Stimulated activated memory B cell treated with anti-CD40 and anti-IgM and Interleukin-4, amounts not matched to agents 10 μg/mL and 1 μg/mL and 100 μg/mL, for 72 hours (primary cell): ENCODE data around the gene ATG10.
"Not testable (repeated sequence)": the region's sequence is repeated elsewhere in the genome, so short reads cannot be mapped to it uniquely, and the experiment has no call there.

Experiments
- ATAC-seq: fragments of 150-1000 bp; cut with Tn5 transposase; 2 replicates; pipeline ENCODE4 v1.10.0; 2021
- H3K27ac Mint-ChIP-seq: one replicate; pipeline ENCODE4 v1.8.0; 2022; ENCODE audit warnings: mild to moderate bottlenecking, mixed read lengths
- H3K27me3 Mint-ChIP-seq: one replicate; pipeline ENCODE4 v1.8.0; 2022; ENCODE audit warnings: mixed read lengths
- H3K36me3 Mint-ChIP-seq: one replicate; pipeline ENCODE4 v1.8.0; 2022; ENCODE audit warnings: mixed read lengths
- H3K4me1 Mint-ChIP-seq: one replicate; pipeline ENCODE4 v1.8.0; 2022; ENCODE audit warnings: mixed read lengths
- H3K4me3 Mint-ChIP-seq: one replicate; pipeline ENCODE4 v1.8.0; 2022; ENCODE audit warnings: mild to moderate bottlenecking, moderate library complexity, mixed read lengths
- H3K9me3 Mint-ChIP-seq: one replicate; pipeline ENCODE4 v1.8.0; 2022; ENCODE audit warnings: mixed read lengths

ATG10 gene

DNA sequence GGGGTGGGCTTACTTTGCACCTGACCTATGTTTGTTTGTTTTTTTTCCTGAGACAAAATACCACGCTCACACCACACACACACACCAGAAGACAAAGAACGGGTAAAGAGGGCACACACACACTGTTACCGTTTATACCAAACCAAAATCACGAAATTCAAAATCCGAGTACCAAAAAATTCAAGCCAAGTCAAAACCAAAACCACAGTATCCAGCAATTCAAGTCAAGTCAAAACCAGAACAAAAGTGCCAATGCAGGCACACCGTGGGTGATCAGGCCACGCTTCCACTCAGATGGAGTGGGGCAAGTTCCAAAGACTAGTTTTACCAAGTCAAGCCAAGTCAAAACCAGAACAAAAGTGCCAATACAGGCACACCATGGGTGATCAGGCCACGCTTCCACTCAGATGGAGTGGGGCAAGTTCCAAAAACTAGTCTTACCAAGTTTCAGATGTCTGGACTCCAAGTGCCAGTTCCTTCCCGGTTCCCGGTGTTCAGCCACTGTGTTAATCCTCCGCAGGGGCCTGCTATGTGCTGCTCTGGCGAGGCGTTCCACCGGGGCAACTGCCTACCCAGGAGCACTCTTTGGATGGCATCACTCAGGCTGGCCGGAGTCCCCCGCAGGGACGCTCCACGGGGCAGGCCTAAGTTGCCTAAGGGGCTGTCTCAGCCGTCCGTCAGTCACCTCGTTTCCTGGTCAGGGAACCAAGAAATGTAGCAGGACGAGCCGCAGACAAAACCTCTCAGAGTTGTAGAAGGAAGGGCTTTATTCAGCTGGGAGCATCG, 300.9 kb downstream of the ATG10 start:
- not testable (repeated sequence) for H3K9me3 Mint-ChIP-seq, ATAC-seq, H3K27me3 Mint-ChIP-seq, H3K4me3 Mint-ChIP-seq
- Mint-ChIP-seq H3K27ac (peak overlapping the region; percentile 72), H3K4me1 (peaks cover 47% of the 10 kb centered on the region), H3K36me3 (peaks cover 84% of the 10 kb centered on the region)

DNA sequence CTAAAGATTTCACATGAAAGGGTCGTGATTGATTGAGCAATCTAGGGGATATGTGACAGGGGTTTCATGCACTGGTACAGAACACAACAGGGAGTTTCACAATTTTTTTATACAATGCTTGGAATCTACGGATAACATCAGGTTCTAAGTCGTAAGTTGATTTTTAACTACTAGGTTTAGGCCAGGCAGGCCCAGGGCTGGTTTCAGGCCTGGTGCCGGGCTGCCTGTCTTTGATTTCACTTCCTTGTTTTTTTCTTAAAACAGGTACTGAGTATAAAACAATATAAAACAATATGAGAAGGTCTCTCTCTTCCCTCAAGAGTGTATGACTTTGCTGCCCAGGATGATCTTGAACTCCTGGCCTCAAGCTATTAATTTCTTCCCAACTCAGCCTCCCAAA, 301.6 kb downstream of the ATG10 start:
- H3K4me1 Mint-ChIP-seq: peaks cover 50% of the 10 kb centered on the region
- not testable (repeated sequence) for H3K27me3 Mint-ChIP-seq, H3K4me3 Mint-ChIP-seq, ATAC-seq, H3K9me3 Mint-ChIP-seq
- H3K36me3 Mint-ChIP-seq: peaks cover 87% of the 10 kb centered on the region
- peak overlapping the region; percentile 72 for H3K27ac Mint-ChIP-seq

DNA sequence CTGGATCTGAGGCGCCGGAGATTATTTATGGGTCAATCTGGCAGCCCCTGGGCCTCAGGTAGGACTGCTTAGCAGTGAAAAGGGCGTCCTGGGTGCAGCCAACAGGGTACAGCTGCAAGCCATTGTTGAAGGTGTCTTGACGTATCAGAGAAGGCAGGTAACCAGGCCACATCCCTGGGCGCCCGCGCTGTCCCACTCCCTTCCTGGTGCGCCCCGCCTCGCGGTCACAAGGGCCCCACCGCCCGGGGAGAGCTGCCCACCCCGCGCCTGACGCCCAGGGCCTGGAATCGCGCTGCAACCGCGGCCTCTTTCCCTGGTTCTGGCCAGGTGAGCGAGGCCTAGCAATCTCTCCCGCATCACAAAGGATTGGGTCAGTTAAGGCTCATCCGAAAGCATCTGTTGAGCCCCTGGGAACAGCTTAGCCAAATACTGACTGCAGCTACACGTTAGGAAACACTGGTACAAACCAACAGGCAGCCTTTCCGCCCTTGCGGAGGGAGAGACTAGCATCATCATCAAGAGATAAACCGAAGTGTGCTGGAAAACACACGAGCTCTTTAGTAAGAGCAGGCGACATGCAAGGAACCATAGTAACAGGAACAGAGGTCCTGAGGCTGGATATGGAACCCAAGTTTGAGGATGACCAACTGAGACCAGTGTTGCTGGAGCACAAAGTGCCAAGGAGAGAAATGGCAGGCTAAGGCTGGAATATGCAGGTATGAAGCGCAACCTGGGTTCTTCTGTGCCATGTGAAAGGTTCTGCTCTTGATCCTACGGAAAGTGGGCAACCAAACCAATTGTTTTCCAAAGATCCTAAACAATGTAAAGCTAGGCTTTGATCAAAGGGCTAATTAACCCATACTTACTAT, 302.8 kb downstream of the ATG10 start:
- Mint-ChIP-seq H3K36me3 (peaks cover 75% of the 10 kb centered on the region), H3K4me1 (peaks cover 59% of the 10 kb centered on the region), H3K4me3 (no peak overlapping the region), H3K9me3 (no peaks in the 10 kb centered on the region), H3K27ac (peak overlapping the region; percentile 72), H3K27me3 (no peaks in the 10 kb centered on the region)
- ATAC-seq: peak; percentile 24

DNA sequence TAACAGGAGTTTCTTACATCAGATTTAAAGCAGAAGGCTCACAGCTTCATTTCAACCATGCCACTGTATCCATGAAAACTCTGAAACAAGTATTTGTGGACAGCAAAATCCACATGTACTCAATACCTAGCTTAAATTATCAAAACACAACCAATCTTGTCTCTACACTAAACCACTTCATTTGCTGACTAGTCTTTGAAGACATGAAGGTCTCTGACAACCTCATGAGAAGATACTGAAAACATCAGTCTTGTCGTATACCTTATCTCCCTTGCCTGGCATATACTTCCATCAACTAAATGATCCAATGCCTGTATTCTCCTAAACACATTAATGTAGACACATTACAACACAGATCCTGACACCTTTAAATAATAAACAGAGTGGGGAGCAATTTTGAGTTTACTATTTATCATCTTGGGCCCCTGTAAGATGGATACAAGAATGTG, 303.4 kb downstream of the ATG10 start:
- H3K9me3 Mint-ChIP-seq: no peaks in the 10 kb centered on the region
- no peak overlapping the region for H3K4me3 Mint-ChIP-seq
- peak overlapping the region; percentile 8 for H3K27ac Mint-ChIP-seq
- H3K36me3 Mint-ChIP-seq: peaks cover 69% of the 10 kb centered on the region
- no peak for ATAC-seq
- H3K27me3 Mint-ChIP-seq: no peaks in the 10 kb centered on the region
- peaks cover 66% of the 10 kb centered on the region for H3K4me1 Mint-ChIP-seq

DNA sequence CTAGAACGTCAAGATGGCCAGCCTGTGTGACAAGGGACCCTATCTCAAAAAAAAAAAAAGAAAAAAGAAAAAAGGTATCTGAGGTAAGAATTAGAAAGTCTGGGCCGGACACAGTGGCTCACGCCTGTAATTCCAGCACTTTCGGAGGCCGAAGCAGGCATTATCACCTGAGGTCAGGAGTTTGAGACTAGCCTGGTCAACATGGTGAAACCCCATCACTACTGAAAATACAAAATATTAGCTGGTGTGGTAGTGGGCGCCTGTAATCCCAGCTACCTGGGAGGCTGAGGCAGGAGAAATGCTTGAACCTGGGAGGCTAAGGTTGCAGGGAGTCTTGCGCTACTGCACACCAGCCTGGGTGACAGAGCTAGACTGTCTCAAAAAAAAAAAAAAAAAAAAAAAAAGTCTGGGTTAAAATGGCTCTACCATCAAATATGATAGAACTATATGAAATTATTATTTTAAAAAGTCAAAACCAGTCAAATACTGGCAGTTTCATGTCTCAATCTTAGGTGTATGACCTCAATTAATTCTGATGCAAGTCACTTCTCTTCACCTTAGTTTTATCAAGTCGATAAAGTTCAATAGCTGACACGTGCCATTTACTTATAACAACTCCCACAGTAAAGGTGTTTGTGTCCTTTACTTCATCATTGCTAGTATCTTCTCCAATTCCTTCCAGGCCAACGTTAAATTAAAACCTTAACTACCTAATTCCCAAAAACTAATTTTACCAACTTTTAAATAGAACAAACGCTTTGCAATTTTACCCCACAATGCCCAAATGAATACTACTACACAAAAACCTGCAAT, 305.2 kb downstream of the ATG10 start:
- H3K9me3 Mint-ChIP-seq: no peaks in the 10 kb centered on the region
- peaks cover 65% of the 10 kb centered on the region for H3K36me3 Mint-ChIP-seq
- no peaks in the 10 kb centered on the region for H3K27me3 Mint-ChIP-seq
- peaks cover 73% of the 10 kb centered on the region for H3K4me1 Mint-ChIP-seq
- H3K4me3 Mint-ChIP-seq: peak overlapping the region; percentile 99
- no peak for ATAC-seq
- peak overlapping the region; percentile 100 for H3K27ac Mint-ChIP-seq

DNA sequence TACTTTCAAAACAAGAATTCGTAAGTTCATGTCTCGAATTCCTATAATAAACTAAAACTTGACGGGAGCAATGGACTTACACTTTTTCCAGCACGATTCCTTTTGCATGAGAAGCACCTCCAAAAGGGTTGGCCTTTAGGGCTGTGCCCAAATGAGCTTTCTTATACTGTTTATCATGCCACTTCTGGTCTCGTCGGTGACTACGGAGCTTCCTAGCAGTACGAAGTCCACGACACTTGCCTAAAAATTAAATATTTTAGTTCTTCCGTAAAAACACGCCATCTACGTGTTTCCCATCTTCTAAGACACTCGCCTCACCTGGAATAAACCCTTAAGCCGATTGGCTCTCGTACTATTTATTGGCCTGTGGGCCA, 305.8 kb downstream of the ATG10 start:
- Mint-ChIP-seq H3K9me3 (no peaks in the 10 kb centered on the region), H3K4me1 (peaks cover 67% of the 10 kb centered on the region), H3K27ac (peak overlapping the region; percentile 100), H3K27me3 (no peaks in the 10 kb centered on the region), H3K4me3 (peak overlapping the region; percentile 99), H3K36me3 (peaks cover 59% of the 10 kb centered on the region)
- ATAC-seq: no peak

DNA sequence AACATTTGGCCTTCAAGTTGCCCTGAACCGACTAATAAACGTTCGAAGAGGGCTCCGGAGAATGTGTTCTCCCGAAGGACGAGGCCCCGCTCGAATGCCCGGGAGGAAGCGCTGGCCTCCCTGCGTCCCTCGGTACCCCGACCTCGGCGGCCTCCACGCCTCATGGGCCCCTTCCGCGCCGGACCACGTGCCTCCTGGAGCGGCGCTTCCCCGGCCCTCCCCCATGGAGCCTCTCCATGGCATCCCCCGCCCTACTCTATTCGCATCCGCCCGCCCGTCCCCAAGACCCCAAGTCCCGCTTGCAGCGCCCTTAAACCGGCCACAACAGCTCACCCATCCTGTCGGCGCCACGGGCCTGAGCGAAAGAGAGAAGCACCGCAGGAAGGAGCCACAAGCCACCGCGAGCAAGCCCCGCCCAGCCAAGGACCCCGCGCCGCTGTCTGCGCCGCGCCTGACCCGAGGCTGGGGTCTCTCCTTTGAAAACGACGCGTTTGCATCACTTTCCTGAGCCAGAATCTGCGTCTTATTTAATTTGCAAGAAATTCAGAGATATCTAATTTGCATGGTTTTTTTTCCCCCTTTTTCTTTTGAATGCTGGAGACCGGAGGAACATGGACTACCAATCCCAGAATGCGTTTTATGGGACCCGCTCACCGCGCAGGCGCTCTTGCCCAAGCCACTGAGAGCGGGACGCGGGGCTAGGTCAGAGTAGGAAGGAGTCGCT, 306.3 kb downstream of the ATG10 start, which contains the start of gene RPS23:
Gene RPS23 (minus strand): TSS at position 368 of the 724 bp plus-strand sequence. CDS start 31 bp downstream, at position 337.
- peaks cover 62% of the 10 kb centered on the region for H3K4me1 Mint-ChIP-seq
- peaks cover 53% of the 10 kb centered on the region for H3K36me3 Mint-ChIP-seq
- no peaks in the 10 kb centered on the region for H3K27me3 Mint-ChIP-seq
- no peaks in the 10 kb centered on the region for H3K9me3 Mint-ChIP-seq
- peak; percentile 96 for ATAC-seq
- peak within 1 kb of the TSS; percentile 100 for H3K27ac Mint-ChIP-seq
- H3K4me3 Mint-ChIP-seq: peak within 1 kb of the TSS; percentile 99

DNA sequence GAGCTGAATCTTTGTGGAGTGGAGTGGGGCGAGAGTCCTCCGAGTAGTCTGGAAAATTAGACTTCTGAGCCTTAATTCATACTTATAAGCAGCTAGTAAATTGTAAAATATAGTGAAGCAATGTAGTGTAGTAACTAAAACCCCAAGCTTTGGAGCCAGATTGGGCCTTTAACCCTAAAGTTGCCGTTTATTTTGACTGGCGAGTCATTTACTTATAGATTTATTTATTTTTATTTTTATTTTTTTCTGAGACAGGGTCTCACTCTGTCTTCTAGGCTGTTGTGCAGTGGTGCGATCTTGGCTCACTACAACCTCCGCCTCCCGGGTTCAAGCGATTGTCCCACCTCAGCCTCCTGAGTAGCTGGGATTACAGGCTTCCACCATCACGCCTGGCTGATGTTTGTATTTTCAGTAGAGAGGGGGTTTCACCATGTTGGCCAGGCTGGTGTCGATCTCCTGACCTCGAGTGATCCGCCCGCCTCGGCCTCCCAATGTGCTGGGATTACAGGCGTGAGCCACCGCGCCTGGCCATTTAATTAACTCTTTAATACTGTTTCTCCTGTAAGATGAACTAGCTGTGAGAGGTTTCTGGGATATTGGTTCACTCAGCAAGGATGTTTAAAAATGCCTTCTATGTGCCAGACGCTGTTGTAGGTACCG, 307.0 kb downstream of the ATG10 start:
- no peak for ATAC-seq
- Mint-ChIP-seq H3K27ac (peak overlapping the region; percentile 100), H3K9me3 (no peaks in the 10 kb centered on the region), H3K4me3 (peak overlapping the region; percentile 99), H3K27me3 (no peaks in the 10 kb centered on the region), H3K36me3 (peaks cover 46% of the 10 kb centered on the region), H3K4me1 (peaks cover 55% of the 10 kb centered on the region)

DNA sequence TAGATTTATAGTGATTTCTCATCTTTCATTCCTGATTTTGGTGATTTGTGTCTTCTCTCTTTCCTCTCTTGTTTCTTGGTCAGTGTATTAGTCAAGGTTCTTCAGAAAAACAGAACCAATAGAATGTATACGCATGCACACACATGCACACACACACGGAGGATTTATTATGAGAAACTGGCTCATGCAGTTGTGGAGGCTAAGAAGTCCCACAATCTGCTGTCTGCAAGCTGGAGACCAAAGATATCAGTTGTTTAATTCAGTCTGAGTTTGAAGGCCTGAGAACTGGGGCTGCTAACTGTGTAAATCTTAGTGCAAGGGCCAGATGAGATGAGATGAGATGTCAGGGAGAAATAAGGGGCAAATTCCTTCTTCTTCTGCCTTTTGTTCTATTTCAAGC, 312.1 kb downstream of the ATG10 start:
- ATAC-seq: no peak
- H3K4me3 Mint-ChIP-seq: no peak overlapping the region
- no peak overlapping the region for H3K27ac Mint-ChIP-seq
- no peaks in the 10 kb centered on the region for H3K9me3 Mint-ChIP-seq
- H3K4me1 Mint-ChIP-seq: peaks cover 23% of the 10 kb centered on the region
- peaks cover 5% of the 10 kb centered on the region for H3K36me3 Mint-ChIP-seq
- H3K27me3 Mint-ChIP-seq: no peaks in the 10 kb centered on the region

DNA sequence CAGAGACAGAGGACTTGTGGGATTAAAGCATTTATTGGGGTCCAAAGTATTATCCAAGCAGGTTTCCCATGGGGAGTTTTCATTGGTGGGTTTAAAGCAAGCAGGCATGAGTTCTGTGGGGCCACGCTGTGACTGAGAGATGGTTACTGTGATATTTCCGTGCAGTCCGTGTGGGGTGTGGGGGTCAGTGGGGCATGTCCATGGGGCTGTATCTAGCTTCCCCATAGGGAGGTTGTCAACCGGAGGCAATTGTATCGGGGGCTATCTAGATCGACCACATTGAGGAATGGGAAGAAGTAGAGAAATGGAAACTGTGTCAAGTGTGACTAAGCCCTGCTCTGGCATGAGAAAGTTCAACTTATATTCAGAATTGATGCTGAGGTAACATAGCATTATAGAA, 313.4 kb downstream of the ATG10 start:
- H3K27me3 Mint-ChIP-seq: no peaks in the 10 kb centered on the region
- no peak for ATAC-seq
- H3K4me3 Mint-ChIP-seq: no peak overlapping the region
- no peak overlapping the region for H3K27ac Mint-ChIP-seq
- H3K4me1 Mint-ChIP-seq: peaks cover 12% of the 10 kb centered on the region
- H3K36me3 Mint-ChIP-seq: peaks cover 5% of the 10 kb centered on the region
- no peaks in the 10 kb centered on the region for H3K9me3 Mint-ChIP-seq

DNA sequence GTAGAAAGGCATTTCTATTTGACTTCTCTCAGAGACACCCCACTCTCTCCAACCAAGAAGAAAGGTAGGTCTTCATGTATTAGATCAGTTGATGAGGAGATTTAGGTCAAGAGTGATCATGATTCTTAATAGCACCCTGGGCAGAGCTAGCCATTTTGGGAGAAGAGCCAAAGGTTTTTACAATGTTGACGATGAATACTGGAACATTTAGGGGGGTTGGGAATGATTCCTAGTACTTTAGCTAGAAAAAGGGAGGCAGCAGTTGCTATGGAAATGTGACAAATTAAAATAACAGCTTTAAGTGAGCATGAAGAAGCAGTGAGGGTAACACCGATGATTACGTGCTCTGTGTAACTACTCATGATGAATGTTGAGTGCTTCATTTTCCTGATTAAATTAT, 315.8 kb downstream of the ATG10 start:
- no peak for ATAC-seq
- H3K36me3 Mint-ChIP-seq: no peaks in the 10 kb centered on the region
- no peaks in the 10 kb centered on the region for H3K27me3 Mint-ChIP-seq
- no peaks in the 10 kb centered on the region for H3K9me3 Mint-ChIP-seq
- no peak overlapping the region for H3K27ac Mint-ChIP-seq
- no peak overlapping the region for H3K4me3 Mint-ChIP-seq
- no peaks in the 10 kb centered on the region for H3K4me1 Mint-ChIP-seq

DNA sequence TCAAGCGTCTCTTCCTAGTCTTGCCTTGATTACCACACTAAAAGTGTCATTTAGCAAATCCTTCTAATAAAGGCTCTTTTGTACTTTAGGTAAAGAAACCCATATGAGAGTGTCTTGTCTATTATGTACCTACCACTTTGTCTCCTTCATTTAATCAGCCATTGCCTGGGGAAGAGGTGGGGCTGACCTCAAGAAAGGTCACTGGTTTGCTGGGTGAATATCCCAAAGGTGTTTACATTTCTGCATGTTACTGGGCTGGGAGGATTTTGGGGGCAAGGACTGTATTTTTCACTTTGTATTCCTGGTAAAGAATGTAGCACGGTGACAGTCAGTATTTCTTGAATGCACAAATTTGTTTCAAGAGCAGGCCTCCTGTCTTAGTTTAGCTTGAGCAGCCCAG, 318.2 kb downstream of the ATG10 start:
- Mint-ChIP-seq H3K36me3 (no peaks in the 10 kb centered on the region), H3K27me3 (no peaks in the 10 kb centered on the region), H3K9me3 (no peaks in the 10 kb centered on the region), H3K4me1 (no peaks in the 10 kb centered on the region), H3K27ac (no peak overlapping the region), H3K4me3 (no peak overlapping the region)
- ATAC-seq: no peak

DNA sequence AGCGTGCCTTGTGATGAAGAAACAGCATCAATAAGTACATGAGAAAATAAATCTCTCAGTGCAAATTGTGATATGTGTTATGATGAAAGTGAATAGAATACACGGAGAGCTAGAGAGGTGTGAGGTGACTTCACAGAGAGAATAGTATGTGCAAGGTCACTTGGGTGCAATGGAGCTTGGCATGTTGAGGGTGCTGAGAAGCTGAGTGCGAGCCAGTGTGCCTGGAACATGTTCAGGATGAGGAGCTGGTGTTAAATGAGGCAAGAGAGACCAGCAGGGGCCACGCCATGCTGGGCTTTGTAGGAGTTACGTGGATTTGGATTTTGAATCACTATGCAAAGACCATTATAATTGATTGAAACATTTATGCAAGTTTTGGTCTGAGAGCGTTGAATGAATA, 319.1 kb downstream of the ATG10 start:
- Mint-ChIP-seq H3K27ac (no peak overlapping the region), H3K27me3 (no peaks in the 10 kb centered on the region), H3K4me1 (no peaks in the 10 kb centered on the region), H3K9me3 (no peaks in the 10 kb centered on the region), H3K4me3 (no peak overlapping the region), H3K36me3 (no peaks in the 10 kb centered on the region)
- no peak for ATAC-seq

DNA sequence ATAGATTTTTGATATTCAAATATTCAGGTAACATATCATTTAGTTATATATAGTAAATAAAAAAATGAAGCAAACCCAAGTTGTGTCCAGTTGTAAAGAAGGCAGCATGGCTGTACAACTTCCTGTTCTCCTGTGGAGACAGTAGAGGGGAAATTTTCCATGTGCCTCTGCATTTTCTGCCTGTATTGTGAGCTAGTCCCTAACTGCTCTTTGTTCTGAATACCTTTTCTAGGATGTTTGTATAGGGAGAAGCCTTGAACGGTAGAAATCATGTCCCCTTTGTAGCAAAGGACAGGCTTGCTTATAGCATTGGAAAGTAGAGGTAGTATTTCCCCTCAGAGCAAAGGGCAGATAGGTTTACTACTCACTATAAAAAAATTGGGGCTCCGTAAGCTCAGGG, 319.6 kb downstream of the ATG10 start:
- H3K9me3 Mint-ChIP-seq: no peaks in the 10 kb centered on the region

More for the DNA sequence above, 319.6 kb downstream of the ATG10 start:
- Mint-ChIP-seq H3K27me3 (no peaks in the 10 kb centered on the region), H3K36me3 (no peaks in the 10 kb centered on the region), H3K27ac (no peak overlapping the region), H3K4me3 (no peak overlapping the region), H3K4me1 (no peaks in the 10 kb centered on the region)
- ATAC-seq: no peak
